NCI-H82 (cell line): ENCODE measurements around the gene BOD1L2.

Source experiments
- DNase-seq: peaks from one replicate; lab custom pipeline; 2025; lab: John Stamatoyannopoulos, UW

Gene BOD1L2

DNA sequence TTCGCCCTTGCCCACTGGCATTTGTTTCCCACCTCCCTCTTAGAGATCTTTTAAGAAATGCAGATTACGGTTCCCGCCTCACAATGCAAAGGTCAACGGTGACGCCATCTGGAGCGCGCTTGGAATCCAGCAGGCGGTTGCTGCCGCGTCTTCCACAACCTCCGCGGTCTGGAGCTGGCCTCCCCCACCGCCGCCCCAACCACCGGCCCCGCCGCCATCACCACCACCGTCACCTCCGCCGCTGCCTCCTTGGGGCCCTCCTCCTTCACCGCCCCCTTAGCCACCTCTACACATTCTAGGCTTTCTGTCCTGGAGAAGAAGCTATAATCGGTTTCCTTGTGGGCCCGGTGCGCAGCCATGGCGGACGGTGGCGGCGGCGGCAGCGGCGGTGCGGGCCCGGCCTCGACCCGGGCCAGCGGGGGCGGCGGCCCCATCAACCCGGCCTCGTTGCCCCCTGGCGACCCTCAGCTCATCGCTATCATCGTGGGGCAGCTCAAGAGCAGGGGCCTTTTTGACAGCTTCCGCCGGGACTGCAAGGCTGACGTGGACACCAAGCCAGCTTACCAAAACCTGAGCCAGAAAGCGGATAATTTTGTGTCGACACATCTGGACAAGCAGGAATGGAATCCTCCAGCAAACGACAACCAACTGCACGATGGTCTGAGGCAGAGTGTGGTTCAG is at the start of gene BOD1L2:
Gene BOD1L2 (plus strand): TSS at position 132 of the 681 bp plus-strand sequence. CDS start 226 bp downstream, at position 358.
- DNase-seq, result no peak

- DNase-seq, result no peak
Measured at GRCh38 chr18:57107140-57107832, 39.6 kb upstream of the BOD1L2 start.

DNA sequence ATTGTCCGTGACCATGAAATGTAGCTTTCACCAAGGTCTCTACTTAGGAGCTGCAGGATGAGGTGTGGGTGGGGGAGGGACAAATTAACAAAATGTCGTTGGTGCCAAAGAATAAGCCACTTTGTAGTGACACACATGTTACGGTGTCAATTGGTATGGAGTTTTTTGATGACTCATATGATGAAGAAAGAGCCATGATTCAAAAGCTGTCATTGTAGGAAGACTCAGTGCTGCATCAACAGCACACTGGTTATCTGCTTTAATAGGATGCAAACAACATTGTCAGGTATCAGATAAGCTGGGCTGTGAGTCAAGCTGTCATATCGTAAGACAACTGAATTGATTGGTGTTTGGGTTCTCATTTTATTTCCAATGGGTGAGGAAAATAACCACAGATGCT is 36.6 kb upstream of the BOD1L2 start:
- DNase-seq, result no peak

- DNase-seq, result no peak
Measured at GRCh38 chr18:57113799-57114420, 33.0 kb upstream of the BOD1L2 start.

DNA sequence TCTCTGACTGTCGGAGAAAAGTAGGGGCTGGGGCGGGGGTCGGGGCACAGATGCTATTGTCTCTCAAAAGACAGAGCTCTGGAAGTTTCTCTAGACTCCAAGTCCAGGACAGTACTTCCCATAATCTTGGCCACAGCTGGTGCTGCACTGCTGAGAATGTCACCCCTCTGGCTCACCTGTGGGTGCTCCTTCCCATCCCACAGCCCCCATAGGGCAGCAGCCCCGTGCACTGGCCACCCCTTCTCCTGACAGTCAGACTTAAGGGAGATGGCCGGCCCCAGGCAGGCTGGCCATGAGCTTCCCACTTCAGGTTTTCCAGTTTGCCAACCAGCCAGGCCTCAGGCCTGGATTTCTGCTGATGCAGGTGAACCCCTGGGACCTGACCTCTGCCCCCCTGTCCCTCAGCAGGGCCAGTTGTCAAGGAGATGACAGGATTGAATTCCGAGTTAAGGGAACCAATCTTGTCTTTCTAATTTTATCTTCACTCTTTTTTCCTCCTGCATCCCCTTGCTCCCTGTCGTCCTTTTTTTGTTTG is 30.2 kb upstream of the BOD1L2 start:
- DNase-seq, result no peak

DNA sequence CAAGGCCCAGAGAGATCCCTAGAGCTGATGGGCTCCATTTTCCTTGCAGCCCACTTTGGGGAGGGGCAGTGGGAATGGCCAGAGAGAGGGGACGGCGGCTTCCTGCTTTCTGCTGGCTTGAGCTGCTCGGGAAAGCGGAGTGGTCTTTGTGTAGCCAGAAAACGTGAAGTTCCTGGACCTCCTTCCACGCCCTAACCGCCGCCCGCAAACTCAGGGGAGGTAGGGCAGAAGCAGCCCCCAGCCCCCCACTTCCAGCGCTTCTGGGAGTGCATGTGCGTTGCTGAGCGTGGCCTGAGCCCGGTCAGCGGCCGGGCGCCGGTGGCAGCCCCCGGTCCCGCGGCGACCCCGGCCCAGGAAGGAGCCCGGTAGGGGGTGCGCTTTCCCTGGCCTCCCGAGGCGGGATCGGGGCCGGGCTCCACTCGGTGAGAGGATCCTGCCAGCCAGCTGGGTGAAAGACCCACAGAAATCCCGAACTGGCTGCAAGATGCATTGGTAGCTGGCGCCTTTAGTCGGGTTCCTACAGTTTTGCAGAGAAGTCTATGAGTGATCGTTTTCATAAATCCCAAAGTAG is 25.3 kb upstream of the BOD1L2 start:
- DNase-seq, result no peak

DNA sequence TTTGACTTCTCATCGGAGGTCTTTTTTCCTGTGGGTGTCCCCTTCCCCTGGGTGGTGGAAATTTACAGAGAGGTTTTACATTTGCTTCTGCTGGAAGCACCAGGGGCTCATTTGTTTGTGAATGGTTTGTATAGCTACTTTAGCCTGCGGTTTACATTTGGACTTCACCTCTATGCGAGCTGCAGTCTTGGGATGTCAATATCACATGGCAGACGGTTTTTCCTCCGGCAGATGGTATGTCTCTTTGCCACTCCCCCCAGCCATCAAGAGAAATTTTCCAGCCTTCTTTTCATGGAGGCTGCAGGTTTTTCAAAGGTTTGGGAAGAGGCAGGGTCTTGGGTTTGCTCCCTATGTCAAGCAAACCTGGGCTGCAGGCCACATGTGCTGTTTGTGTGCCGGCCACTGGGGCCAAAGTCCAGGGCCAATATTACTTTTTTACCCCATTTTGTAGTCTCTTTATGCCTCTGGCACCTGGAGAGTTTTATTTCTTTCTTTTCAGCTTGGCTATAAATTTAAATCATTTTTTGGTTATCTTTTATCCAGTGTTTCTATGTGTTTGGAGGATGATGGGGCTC is 23.9 kb upstream of the BOD1L2 start:
- peak; percentile 21 for DNase-seq

GRCh38 chr18:57125627-57126026 is 21.3 kb upstream of the BOD1L2 start:
- DNase-seq, result peak; percentile 74

- DNase-seq, result no peak
Measured at GRCh38 chr18:57128220-57128932, 18.5 kb upstream of the BOD1L2 start.

DNA sequence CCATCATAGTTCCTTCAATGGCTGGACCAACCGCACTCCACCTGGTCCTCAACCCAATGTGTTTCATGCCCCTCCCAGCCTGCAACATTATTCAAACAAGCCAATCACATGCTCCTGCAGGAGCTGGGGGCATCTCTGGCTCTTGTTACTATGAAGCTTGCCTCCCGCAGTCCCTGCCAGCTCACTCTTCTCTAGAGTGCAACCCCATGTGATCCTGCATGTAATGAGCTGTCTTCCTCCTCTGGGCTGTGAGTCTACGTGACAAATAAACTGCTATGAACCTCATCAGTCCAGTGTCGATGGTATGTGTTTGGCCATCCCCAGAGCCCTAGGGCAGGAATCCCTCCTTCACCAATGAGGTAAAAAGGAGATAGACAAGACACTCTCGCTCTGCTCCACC is 15.8 kb upstream of the BOD1L2 start:
- DNase-seq, result no peak

GRCh38 chr18:57131782-57132181 is 15.1 kb upstream of the BOD1L2 start:
- DNase-seq, result no peak

DNA sequence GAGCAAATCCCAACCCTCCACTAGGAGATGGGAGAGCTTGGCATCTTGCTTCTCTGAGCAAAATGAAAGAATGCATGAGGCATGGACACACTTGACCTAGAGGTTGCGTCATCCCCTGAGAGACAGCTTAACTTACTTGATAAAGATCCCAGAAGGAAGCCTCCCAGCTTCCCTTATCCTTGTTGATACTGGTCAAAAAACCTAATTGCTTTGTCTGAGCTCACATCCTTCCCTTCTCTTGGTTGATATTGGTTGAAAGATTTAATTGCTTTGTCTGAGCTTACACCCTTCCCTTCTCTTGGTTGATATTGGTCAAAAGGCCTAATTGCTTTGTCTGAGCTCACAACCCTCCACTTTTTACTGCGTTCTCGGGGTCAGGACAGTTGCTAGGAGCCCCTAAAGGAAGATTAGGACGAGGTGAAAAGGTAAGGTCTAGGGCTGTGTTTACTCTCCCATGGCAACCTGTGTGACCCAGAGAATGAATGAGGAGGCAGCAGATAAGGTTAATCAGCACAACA is 12.2 kb upstream of the BOD1L2 start:
- DNase-seq, result no peak

DNA sequence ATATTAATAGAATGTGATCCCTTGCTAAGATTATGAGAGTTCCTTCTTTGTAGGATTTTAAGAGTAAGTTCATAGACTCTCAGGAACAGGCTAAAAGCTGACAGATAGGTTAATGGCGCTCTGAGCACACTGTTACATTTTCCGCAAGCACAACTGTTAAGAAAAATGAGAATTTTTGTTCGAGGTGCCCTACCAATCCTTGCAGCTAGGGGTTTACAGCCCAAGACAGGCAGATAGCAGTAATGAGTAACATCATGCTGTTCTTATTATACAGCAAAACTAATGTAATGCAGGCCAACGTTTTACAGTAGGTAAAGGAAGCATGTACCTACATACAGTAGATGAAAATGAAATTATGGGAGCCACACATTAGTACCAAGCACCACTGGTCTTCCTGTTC is 11.2 kb upstream of the BOD1L2 start:
- DNase-seq, result no peak

- DNase-seq, result no peak
Measured at GRCh38 chr18:57137847-57138246, 9.0 kb upstream of the BOD1L2 start.

DNA sequence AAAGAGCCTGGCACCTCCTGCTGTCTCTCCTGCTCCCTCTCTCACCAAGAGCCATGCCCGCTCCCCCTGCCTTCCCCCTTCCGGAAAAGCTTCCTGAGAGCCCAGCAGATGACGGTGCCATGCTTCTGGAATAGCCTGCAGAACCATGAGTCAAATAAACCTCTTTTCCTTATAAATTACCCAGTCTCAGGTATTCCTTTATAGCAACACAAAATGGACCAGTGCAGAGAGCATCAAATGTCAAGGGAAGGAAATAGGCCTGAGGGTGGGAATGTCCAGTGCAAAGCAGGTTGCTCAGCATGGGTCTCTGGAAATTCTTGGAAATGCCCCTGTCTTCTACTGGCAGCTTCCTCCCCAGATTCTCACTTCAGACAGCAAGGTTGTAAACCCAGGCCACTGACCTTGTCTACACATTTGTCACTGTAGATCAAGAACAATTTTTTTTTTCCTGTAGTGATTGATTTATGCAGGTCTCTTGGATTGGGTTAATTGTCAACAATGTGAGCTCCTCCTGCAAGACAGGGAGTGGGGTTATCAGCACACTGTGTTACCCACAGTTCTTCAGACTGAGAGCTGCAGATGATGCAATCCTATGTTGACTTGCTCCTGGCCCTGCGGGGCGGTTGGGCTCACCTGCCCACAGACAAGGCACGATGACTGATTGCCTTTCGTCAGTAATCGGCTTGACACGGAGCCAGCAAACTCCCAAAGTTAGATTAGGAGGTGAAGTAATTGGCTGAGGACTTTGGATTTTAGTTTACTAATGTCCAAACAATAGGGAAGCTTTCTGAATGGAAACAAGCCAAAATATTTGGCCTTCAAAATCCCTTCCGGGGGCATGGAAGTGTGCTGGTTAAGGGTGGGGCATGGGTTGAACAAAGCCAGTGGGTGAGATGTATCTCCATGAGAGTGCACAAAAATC is 5.4 kb upstream of the BOD1L2 start:
- DNase-seq, result peak; percentile 97

DNA sequence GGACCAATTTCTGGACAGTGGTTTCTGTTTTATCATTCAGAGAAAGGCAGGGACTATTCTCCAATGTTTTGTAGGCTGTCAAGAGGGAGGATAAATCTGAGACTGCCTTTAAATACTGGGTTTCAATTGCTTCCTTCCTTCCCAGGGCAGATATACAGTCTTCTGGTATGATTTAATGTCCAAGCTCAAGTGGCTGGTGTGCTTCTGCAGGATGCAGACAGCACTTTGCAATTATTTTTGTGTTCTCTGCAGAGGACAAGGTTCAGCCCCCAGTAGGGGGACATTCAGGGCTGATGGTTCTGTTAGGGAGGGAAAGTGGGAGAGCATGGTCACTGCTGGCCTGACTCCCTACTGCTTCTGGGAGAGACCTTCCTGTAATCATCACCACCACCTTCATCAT is 4.6 kb upstream of the BOD1L2 start:
- no peak for DNase-seq

DNA sequence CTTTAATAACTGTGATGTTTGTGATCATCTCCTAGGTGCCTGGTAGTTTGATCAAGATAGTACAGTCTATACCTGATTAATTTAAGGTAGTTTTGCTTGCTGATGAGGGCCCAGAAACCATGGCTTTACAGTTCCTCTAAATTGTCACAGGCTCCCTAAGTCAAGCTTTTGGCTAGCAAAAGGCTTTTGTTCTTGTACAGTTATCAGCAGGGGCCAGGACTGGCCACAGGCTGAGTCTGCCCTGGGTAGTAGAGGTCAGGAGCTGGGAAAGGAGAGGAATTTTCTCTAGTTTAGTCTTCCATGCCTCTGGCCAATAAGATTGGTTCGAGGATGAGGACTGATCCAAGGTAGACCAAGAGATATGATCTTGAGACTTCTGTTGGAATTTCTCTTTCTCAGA is 3.6 kb upstream of the BOD1L2 start:
- no peak for DNase-seq

DNA sequence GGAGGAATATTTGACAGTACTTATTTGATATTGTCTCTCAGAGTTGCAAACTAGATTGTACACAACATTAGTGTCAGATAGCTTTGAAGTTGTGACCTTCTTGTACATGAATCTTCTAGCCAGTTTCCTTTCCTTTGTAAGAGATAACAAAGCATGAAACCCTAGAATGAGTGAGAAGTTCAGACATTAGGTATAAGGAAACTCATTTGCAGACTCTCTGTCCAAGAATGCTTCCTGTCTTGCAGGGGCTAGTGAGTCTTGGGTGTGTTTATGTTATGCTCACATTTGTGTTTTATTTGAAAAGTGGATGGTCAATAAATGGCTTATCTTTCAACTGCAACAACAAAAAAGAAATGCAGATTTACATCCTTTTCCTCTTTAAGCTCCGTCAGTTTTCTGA is 1.4 kb downstream of the BOD1L2 start:
- no peak for DNase-seq

DNA sequence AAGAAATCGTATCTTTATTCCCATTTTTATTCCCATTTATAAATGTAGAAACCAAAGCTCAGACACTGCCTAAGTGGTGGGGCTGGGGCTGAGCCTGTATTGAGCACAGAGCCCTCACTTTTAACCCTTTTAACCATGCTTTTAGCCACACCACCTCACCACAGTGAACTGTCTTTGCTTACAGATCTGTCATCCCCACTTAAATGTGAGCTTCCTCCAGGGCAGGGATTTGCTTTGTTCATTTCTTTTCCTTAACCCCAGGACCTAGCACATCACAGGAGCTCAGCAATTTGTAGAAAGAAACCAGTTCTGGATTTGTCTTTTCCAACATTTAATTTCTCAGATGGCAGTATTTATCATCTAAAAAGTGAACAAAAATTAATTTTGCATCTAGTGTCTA is 2.2 kb downstream of the BOD1L2 start:
- peak; percentile 12 for DNase-seq

DNA sequence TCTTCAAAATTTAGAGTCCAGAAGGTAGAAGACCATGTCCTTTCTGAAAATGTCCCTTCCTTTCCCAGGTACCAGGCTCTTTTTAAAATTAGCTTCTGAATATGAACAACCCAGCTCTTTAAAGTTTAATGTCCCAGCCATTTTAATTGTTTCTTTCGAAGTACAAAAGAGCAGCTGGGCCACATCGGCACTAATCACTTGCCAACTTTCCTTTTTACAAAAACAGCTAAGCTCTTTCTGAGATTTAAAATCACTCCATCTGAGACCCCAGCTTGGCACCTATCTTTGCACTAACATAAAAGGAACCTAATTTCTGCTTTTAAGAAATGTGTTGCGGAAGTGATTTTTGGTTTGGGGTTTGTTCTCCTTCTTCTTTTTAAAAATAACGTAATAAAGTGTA is 2.6 kb downstream of the BOD1L2 start:
- peak; percentile 14 for DNase-seq
